Activated B cell treated with CpG ODN at 0.5 μM for 24 hours (primary cell): ENCODE data around the gene KIF27. TPM values are rescaled to one million over a fixed set of nuclear protein-coding genes. Genes with fewer than 3 reads are reported as not detected.
A peak's percentile ranks its signal among the peaks of the same experiment; 100 is the strongest.

Experiments
- ATAC-seq: fragments of 200-7000 bp; cut with Tn5 transposase; one replicate; pipeline ENCODE4 v1.10.0; 2021; ENCODE audit warnings: low read depth, mild to moderate bottlenecking, moderate library complexity
- CTCF ChIA-PET: fragments of 350-600 bp; sonication (Branson Sonifier 250); formaldehyde crosslinking; loops from one replicate; lab custom pipeline; 2021; ENCODE audit warnings: antibody characterized with exemption; lab: Charles Lee
- POLR2A ChIA-PET: fragments of 350-600 bp; sonication (Branson Sonifier 250); formaldehyde crosslinking; loops from one replicate; lab custom pipeline; 2021; ENCODE audit warnings: antibody characterized with exemption; lab: Charles Lee
- DNase-seq: peaks from one replicate; pipeline ENCODE4 v3.0.0; 2022
- H3K27ac Mint-ChIP-seq: one replicate; pipeline ENCODE4 v1.8.0; 2020; ENCODE audit warnings: mixed read lengths
- H3K27me3 Mint-ChIP-seq: one replicate; pipeline ENCODE4 v1.8.0; 2021; ENCODE audit warnings: mixed read lengths
- H3K36me3 Mint-ChIP-seq: one replicate; pipeline ENCODE4 v1.8.0; 2021; ENCODE audit warnings: low read depth, mixed read lengths
- H3K4me1 Mint-ChIP-seq: one replicate; pipeline ENCODE4 v1.8.0; 2021; ENCODE audit warnings: mixed read lengths
- H3K4me3 Mint-ChIP-seq: one replicate; pipeline ENCODE4 v1.8.0; 2020; ENCODE audit warnings: mild to moderate bottlenecking, mixed read lengths
- H3K9me3 Mint-ChIP-seq: one replicate; pipeline ENCODE4 v1.8.0; 2020; ENCODE audit warnings: mixed read lengths
- intact Hi-C: fragments of 100-400 bp; cut with micrococcal nuclease; formaldehyde crosslinking; loops from one replicate; pipeline ENCODE4 v1.15.1; 2024
- total RNA-seq: library from RNA; stranded (reverse); gene quantifications from 2 replicates; pipeline ENCODE4 v1.2.3, GENCODE V29; 2022
- TF ChIP-seq, protein P1 (sequence below): fragments of 200-600 bp; IDR thresholded peaks from one replicate; pipeline ENCODE4 v1.8.0; 2022; ENCODE audit warnings: antibody characterized with exemption, mild to moderate bottlenecking

KIF27 gene
- total RNA-seq, 1 donor from 2014 or later, result 5.1 TPM

DNA sequence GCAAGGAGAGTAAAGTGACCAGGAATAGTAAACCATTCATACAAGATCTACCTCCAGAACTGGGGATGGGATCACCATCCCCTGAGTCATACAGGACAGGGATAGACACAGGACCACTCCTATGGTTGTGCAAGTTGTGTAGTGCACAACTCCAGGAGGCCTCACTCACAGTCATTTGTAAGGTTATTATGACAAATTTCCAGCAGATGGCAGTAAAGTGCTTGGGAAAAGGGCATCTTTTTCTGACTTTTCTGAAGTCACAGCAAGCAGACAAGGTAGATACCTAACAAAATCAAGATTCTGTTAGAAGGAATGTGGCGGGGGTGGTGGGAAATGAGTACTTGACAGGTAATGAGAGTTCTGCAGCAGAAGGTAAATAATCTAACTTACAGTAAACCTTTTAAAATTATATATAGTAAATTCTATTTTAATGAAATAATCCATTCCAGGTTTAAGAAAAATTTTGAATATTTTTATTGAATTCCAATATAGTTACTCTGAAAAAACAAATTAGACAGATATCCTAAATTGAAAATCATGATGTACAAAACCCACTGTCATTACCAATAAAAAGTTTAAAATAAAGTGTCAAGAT lies 16.7 kb upstream of the KIF27 start:
- H3K4me3 Mint-ChIP-seq, result no peak overlapping the region
- TF ChIP-seq, protein P1, sequence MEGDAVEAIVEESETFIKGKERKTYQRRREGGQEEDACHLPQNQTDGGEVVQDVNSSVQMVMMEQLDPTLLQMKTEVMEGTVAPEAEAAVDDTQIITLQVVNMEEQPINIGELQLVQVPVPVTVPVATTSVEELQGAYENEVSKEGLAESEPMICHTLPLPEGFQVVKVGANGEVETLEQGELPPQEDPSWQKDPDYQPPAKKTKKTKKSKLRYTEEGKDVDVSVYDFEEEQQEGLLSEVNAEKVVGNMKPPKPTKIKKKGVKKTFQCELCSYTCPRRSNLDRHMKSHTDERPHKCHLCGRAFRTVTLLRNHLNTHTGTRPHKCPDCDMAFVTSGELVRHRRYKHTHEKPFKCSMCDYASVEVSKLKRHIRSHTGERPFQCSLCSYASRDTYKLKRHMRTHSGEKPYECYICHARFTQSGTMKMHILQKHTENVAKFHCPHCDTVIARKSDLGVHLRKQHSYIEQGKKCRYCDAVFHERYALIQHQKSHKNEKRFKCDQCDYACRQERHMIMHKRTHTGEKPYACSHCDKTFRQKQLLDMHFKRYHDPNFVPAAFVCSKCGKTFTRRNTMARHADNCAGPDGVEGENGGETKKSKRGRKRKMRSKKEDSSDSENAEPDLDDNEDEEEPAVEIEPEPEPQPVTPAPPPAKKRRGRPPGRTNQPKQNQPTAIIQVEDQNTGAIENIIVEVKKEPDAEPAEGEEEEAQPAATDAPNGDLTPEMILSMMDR, result no peak
- DNase-seq (no peak), ATAC-seq (peak; percentile 57)
- H3K36me3 Mint-ChIP-seq, result peaks cover 30% of the 10 kb centered on the region
- no peaks in the 10 kb centered on the region for H3K9me3 Mint-ChIP-seq
- intact Hi-C loops, result loop anchor here (1.0 kb wide), 3 partner anchors 235 to 377 kb away; no protein-coding TSS in a partner anchor
- POLR2A ChIA-PET, result no interaction called here
- CTCF ChIA-PET, result interaction anchor here (1.0 to 2.4 kb wide), 9 partner anchors 9 to 377 kb away, joined by 3 to 27 read pairs (median 5); partner anchors contain the start of gene KIF27
- H3K27ac Mint-ChIP-seq, result no peak overlapping the region
- no peaks in the 10 kb centered on the region for H3K27me3 Mint-ChIP-seq
- H3K4me1 Mint-ChIP-seq, result no peaks in the 10 kb centered on the region

DNA sequence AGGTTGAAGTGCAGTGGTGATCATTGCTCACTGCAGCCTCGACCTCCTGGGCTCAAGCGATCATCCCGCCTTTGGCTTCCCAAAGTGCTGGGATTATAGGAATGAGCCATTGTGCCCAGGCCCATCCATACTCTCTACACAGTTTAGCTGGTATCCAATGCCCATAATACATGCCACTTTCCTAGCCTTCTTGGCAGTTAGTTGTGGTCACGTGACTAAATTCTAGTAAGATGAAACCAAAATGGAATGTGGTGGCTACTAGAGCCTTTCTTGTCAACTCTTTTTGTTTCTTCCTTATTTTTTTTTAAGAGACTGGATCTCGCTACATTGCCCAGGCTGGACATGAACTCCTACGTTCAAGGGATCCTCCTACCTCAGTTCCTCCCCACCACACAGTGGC lies 15.3 kb upstream of the KIF27 start:
- intact Hi-C loops, result no loop called here
- H3K27me3 Mint-ChIP-seq, result no peaks in the 10 kb centered on the region
- no peaks in the 10 kb centered on the region for H3K9me3 Mint-ChIP-seq
- H3K27ac Mint-ChIP-seq, result no peak overlapping the region
- no peak overlapping the region for H3K4me3 Mint-ChIP-seq
- TF ChIP-seq, protein P1, result no peak
- peaks cover 18% of the 10 kb centered on the region for H3K36me3 Mint-ChIP-seq
- ATAC-seq (no peak), DNase-seq (no peak)
- CTCF ChIA-PET, result interaction anchor here (1.2 to 2.4 kb wide), 5 partner anchors 236 to 379 kb away, joined by 4 to 27 read pairs (median 14); no protein-coding TSS in a partner anchor
- POLR2A ChIA-PET, result no interaction called here
- H3K4me1 Mint-ChIP-seq, result no peaks in the 10 kb centered on the region

DNA sequence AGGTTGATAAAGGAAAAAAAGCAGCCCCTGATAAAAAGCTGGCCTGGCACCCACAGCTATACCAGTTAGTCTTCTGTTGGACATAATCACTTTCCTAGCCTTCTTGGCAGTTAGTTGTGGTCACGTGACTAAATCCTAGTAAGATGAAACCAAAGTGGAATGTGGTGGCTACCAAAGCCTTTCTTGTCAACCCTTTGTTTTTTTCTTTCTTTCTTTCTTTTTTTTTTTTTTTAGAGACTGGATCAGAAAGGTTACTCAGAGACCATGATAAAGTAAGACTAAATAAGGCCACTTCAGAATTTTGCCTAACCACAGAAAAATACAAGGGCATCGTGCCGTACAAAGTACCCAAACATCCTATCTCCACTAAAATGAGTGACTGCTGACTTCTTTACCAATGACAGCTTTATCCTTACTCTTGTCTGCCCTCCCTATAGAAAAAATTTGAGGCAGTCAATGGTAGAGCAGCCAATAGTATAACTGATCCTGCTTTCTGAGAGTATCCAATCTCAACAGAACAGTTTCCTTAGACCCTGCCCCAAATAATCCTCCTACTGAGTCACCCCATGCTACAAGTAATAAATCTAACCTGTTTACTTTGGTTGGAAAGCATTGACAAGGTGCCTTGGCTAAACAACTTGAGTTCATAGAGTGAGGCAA lies 14.2 kb upstream of the KIF27 start:
- ChIA-PET CTCF (interaction anchor here (0.8 to 2.4 kb wide), 6 partner anchors 11 to 380 kb away, joined by 3 to 14 read pairs (median 4); no protein-coding TSS in a partner anchor), POLR2A (no interaction called here)
- DNase-seq (no peak), ATAC-seq (no peak)
- no peaks in the 10 kb centered on the region for H3K9me3 Mint-ChIP-seq
- no peaks in the 10 kb centered on the region for H3K4me1 Mint-ChIP-seq
- intact Hi-C loops, result no loop called here
- H3K27ac Mint-ChIP-seq, result no peak overlapping the region
- H3K27me3 Mint-ChIP-seq, result no peaks in the 10 kb centered on the region
- peaks cover 9% of the 10 kb centered on the region for H3K36me3 Mint-ChIP-seq
- TF ChIP-seq, protein P1, result no peak
- no peak overlapping the region for H3K4me3 Mint-ChIP-seq

DNA sequence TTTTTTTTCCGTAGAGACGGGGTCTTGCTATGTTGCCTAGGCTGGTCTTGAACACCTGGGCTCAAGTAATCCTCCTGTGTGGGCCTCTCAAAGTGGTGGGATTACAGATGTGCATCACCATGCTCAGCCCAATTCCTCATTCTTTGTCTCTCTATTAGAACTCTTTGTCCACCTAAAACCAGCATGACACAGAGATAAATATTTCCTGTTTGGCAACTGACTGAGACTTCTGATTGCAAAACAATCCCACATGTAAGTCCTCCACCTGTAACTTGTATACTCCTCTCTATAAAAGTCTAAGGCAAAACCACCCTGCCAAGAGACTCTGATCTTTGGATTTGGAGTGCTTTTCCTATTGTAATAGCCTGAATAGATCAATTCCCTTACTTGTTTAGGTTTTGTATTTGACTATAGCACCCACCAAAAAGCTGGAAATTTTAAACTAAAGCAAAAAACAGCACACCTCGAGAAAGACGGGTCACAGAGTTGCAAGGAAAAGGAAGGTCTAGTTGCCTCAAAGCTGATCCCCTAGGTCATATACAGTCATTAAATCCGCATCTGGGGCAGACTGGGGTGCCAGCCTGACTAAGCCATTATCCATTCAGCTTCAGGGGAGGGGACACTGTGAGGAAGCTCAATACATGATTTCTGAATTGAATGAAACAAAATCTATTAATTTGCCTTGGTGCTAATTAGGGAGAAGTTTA lies 13.5 kb upstream of the KIF27 start:
- Mint-ChIP-seq H3K27ac (no peak overlapping the region), H3K4me1 (no peaks in the 10 kb centered on the region), H3K4me3 (no peak overlapping the region), H3K9me3 (no peaks in the 10 kb centered on the region), H3K36me3 (peaks cover 9% of the 10 kb centered on the region), H3K27me3 (no peaks in the 10 kb centered on the region)
- POLR2A ChIA-PET, result no interaction called here
- CTCF ChIA-PET, result interaction anchor here (0.8 to 1.4 kb wide), 4 partner anchors 11 to 331 kb away, joined by 3 to 6 read pairs (median 4); no protein-coding TSS in a partner anchor
- ATAC-seq (no peak), DNase-seq (no peak)
- TF ChIP-seq, protein P1, result no peak
- intact Hi-C loops, result no loop called here
